AG09319 (cell line): Measurements from ENCODE around the gene SMARCC1.
"Not testable (repeated sequence)": the region's sequence is repeated elsewhere in the genome, so short reads cannot be mapped to it uniquely, and the experiment has no call there.

Source experiments
- DNase-seq: peaks from one replicate; pipeline ENCODE4 v3.0.0-alpha.2; 2010; ENCODE audit warnings: low read depth; ENCODE audit errors: extremely low read depth
- CTCF ChIP-seq: IDR thresholded peaks from 2 replicates; pipeline ENCODE4 v1.5.1; 2011; ENCODE audit warnings: low read depth, mild to moderate bottlenecking, inconsistent platforms, low read length, moderate library complexity

Gene SMARCC1

GRCh38 chr3:47741925-47742324 is 39.8 kb downstream of the SMARCC1 start:
- no peak for TF ChIP-seq CTCF
- no peak for DNase-seq

DNA sequence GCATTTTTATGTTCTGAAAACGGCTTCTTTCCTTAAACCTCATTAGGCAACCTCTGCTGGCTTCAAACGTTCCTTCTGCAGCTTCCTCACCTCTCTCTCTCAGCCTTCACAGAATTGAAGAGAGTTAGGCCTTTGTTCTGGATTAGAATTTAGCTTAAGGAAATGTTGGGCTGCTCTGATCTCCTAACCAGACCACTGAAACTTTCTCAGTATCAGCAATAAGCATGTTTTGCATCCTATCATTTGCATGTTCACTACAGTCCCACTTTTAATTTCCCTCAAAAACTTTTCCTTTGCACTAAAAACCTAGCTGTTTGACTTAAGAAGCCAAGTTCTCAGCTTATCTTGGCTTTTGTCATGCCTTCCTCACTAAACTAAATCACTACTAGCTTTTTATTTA is 49.5 kb downstream of the SMARCC1 start:
- TF ChIP-seq CTCF: no peak
- DNase-seq: no peak

- TF ChIP-seq CTCF: no peak
Observed at GRCh38 chr3:47731061-47731460, 50.6 kb downstream of the SMARCC1 start.

GRCh38 chr3:47722859-47723258 is 58.8 kb downstream of the SMARCC1 start:
- DNase-seq: no peak

More at GRCh38 chr3:47731061-47731460, 50.6 kb downstream of the SMARCC1 start:
- DNase-seq: no peak

DNA sequence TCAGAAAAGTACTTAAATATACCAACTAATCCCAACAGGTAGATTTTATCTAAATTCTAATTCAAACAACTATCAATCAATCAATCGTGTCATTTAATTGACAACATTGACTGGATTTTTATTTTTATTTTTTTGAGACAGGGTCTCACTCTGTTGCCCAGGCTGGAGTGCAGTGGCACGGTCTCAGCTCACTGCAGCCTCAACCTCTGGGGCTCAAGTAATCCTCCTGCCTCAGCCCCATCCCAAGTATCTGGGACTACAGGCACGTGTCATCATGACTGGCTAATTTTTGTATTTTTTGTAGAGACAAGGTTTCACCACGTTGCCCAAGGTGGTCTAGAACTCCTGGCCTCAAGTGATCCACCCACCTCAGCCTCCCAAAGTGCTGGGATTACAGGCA is 64.2 kb downstream of the SMARCC1 start:
- DNase-seq: not testable (repeated sequence)

More at GRCh38 chr3:47722859-47723258, 58.8 kb downstream of the SMARCC1 start:
- no peak for TF ChIP-seq CTCF

DNA sequence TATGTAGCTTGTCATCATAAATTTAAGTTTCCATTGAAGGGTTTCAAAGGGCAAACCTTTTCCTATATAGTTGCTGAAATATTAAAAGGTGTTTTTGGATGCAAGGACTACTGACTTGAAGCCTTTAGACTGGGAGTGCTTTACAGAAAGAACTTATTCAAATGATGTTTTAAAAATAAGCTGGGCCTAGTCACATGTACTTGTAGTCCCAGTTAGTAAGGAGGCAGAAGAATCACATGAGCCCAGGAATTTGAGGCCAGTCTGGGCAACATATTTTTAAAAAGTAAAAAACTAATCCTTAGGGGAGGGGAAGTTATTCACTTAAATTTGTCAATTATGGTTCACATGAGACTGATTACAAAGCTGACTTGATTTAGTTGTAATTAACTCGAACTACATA is 65.0 kb downstream of the SMARCC1 start:
- no peak for TF ChIP-seq CTCF
- no peak for DNase-seq

DNA sequence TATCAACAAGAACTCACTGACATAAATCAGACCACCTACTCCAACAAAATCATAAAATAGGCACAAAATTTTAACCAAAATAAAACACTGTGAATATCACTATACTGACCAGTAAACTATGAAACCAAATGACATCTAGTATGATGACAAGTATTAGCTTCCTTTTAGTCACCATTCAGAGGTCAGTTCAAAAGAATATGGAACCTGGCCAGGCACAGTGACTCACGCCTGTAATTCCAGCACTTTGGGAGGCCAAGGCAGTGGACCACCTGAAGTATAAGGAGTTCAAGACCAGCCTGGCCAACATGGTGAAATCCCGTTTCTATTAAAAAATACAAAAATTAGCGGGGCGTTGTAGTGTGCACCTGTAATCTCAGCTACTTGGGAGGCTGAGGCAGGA is 65.8 kb downstream of the SMARCC1 start:
- no peak for DNase-seq
- TF ChIP-seq CTCF: no peak

DNA sequence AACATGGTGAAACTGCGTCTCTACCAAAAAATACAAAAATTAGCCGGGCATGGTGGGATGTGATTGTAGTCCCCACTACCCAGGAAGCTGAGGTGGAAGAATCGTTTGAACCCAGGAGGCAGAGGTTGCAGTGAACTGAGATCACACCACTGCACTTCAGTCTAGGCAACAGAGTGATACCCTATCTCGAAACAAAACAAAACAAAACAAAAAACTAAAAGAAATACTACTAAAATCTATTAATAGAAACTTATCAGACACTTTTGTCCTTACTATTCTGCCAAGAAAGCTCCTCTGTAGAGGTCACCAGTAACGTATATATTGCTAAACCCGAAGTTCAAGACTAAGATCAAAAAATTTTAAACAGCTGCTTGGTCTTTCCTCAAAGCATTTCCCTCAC is 67.1 kb downstream of the SMARCC1 start:
- TF ChIP-seq CTCF: no peak

More for the DNA sequence above, 67.1 kb downstream of the SMARCC1 start:
- no peak for DNase-seq
